Measurements from ENCODE around the gene EIF4G3.

EIF4G3 gene

GRCh38 chr1:21050031-21050430, 126.7 kb downstream of the EIF4G3 start:
- Mint-ChIP-seq H3K27me3 (ENCODE audit: low read depth) (no peaks in the 10 kb centered on the region), H3K36me3 (ENCODE audit: low read depth) (peaks cover 36% of the 10 kb centered on the region), H3K4me1 (peaks cover 12% of the 10 kb centered on the region), H3K4me3 (no peak overlapping the region), H3K27ac (peak overlapping the region; percentile 5 to 48 (median 13)), H3K9me3 (peaks cover 10% of the 10 kb centered on the region)
- no peak for TF ChIP-seq CTCF (IDR thresholded peaks at IDR 0.05; ENCODE audit: unreplicated experiment in 3 of 3)

GRCh38 chr1:21048462-21048861, 128.2 kb downstream of the EIF4G3 start:
- Mint-ChIP-seq H3K27me3 (ENCODE audit: low read depth) (no peaks in the 10 kb centered on the region), H3K4me1 (peaks cover 13% of the 10 kb centered on the region), H3K27ac (no peak overlapping the region), H3K4me3 (no peak overlapping the region), H3K36me3 (ENCODE audit: low read depth) (peaks cover 28% of the 10 kb centered on the region), H3K9me3 (peaks cover 4% of the 10 kb centered on the region)
- no peak for TF ChIP-seq CTCF (IDR thresholded peaks at IDR 0.05; ENCODE audit: unreplicated experiment in 3 of 3)

- peaks cover 2% of the 10 kb centered on the region for H3K9me3 Mint-ChIP-seq
- H3K27ac Mint-ChIP-seq = no peak overlapping the region
- no peak for TF ChIP-seq CTCF (IDR thresholded peaks at IDR 0.05; ENCODE audit: unreplicated experiment in 3 of 3)
- H3K4me3 Mint-ChIP-seq = no peak overlapping the region
- peaks cover 29% of the 10 kb centered on the region for H3K4me1 Mint-ChIP-seq
- no peaks in the 10 kb centered on the region for H3K27me3 Mint-ChIP-seq (ENCODE audit: low read depth)
- H3K36me3 Mint-ChIP-seq (ENCODE audit: low read depth) = peaks cover 22% of the 10 kb centered on the region
Measured at GRCh38 chr1:21046132-21046531, 130.6 kb downstream of the EIF4G3 start.

- TF ChIP-seq CTCF (IDR thresholded peaks at IDR 0.05; ENCODE audit: unreplicated experiment in 3 of 3) = no peak
- peak overlapping the region in 2 of 3 experiments; percentile 10 to 36 for H3K27ac Mint-ChIP-seq
- no peaks in the 10 kb centered on the region for H3K27me3 Mint-ChIP-seq (ENCODE audit: low read depth)
- H3K4me3 Mint-ChIP-seq = no peak overlapping the region
- H3K9me3 Mint-ChIP-seq = peaks cover 2% of the 10 kb centered on the region
- peaks cover 21% of the 10 kb centered on the region for H3K36me3 Mint-ChIP-seq (ENCODE audit: low read depth)
- H3K4me1 Mint-ChIP-seq = peaks cover 31% of the 10 kb centered on the region
Measured at GRCh38 chr1:21045351-21045750, 131.3 kb downstream of the EIF4G3 start.

GRCh38 chr1:21042929-21043605, 133.6 kb downstream of the EIF4G3 start:
- Mint-ChIP-seq H3K4me1 (peaks cover 29% of the 10 kb centered on the region), H3K9me3 (no peaks in the 10 kb centered on the region), H3K27ac (peak overlapping the region in 1 of 3 experiments; percentile 12), H3K4me3 (no peak overlapping the region), H3K36me3 (ENCODE audit: low read depth) (peaks cover 18% of the 10 kb centered on the region), H3K27me3 (ENCODE audit: low read depth) (no peaks in the 10 kb centered on the region)
- TF ChIP-seq CTCF (IDR thresholded peaks at IDR 0.05; ENCODE audit: unreplicated experiment in 3 of 3) = no peak

GRCh38 chr1:21041541-21041940, 135.2 kb downstream of the EIF4G3 start:
- Mint-ChIP-seq H3K9me3 (no peaks in the 10 kb centered on the region), H3K4me1 (peaks cover 36% of the 10 kb centered on the region), H3K36me3 (ENCODE audit: low read depth) (peaks cover 18% of the 10 kb centered on the region), H3K27ac (peak overlapping the region in 1 of 3 experiments; percentile 49), H3K4me3 (no peak overlapping the region), H3K27me3 (ENCODE audit: low read depth) (no peaks in the 10 kb centered on the region)
- TF ChIP-seq CTCF (IDR thresholded peaks at IDR 0.05; ENCODE audit: unreplicated experiment in 3 of 3) = no peak

Data from nephron (organoid).